ENCODE data around the gene SHISA9. TPM values are rescaled to one million over a fixed set of nuclear protein-coding genes. Genes with fewer than 3 reads are reported as not detected.

Gene SHISA9
- total RNA-seq, 2 experiments from 2014 or later = not detected

DNA sequence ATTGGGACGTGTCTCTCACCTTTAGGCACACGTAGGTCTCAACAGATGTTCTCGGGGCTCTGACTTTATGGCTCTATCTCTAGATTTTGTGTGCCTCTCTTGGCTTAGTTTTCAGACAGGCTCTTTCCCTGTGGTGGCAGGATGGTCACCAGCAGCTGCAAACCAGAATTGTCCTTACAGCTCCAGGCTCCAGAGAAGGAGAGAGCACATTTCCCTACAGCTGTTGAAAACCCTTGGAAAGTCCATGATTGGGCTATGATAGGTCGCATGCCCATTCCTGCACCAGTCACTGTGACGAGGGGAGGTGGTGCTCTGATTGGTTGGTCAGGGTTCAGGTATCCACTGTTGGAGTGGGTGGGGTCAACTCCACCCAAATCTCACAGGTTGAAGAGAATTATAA is 41.5 kb downstream of the SHISA9 start:
- H3K36me3 ChIP-seq (ENCODE audit: insufficient read depth, low read length) = no peaks in the 10 kb centered on the region
- BruUV-seq (replicated peaks) = no TSS peak
- H2AFZ ChIP-seq (ENCODE audit: low read length) = no peak overlapping the region
- H3K4me2 ChIP-seq (ENCODE audit: low read length) = no peak overlapping the region
- no peaks in the 10 kb centered on the region for H3K9me2 ChIP-seq (ENCODE audit: insufficient read depth, low read length)
- H3K9me3 ChIP-seq (ENCODE audit: low read length) = no peaks in the 10 kb centered on the region
- H3K4me1 ChIP-seq (ENCODE audit: insufficient read depth, low read length, poor library complexity, severe bottlenecking) = no peaks in the 10 kb centered on the region
- ChIA-PET CTCF (ENCODE audit: unreplicated experiment) (no interaction called here), POLR2A (no interaction called here)
- H3K79me2 ChIP-seq (ENCODE audit: insufficient read depth, low read depth, low read length) = no peaks in the 10 kb centered on the region
- H3K27ac ChIP-seq (ENCODE audit: low read depth, low read length, poor library complexity, severe bottlenecking) = no peak overlapping the region
- no peak for TF ChIP-seq EZH2phosphoT487 (IDR thresholded peaks at IDR 0.05; ENCODE audit: borderline replicate concordance, low read depth, low read length)
- TF ChIP-seq, protein P1, sequence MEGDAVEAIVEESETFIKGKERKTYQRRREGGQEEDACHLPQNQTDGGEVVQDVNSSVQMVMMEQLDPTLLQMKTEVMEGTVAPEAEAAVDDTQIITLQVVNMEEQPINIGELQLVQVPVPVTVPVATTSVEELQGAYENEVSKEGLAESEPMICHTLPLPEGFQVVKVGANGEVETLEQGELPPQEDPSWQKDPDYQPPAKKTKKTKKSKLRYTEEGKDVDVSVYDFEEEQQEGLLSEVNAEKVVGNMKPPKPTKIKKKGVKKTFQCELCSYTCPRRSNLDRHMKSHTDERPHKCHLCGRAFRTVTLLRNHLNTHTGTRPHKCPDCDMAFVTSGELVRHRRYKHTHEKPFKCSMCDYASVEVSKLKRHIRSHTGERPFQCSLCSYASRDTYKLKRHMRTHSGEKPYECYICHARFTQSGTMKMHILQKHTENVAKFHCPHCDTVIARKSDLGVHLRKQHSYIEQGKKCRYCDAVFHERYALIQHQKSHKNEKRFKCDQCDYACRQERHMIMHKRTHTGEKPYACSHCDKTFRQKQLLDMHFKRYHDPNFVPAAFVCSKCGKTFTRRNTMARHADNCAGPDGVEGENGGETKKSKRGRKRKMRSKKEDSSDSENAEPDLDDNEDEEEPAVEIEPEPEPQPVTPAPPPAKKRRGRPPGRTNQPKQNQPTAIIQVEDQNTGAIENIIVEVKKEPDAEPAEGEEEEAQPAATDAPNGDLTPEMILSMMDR (conservative IDR thresholded peaks at IDR 0.05; ENCODE audit: low read length) = no peak
- intact Hi-C loops (cut with micrococcal nuclease; ENCODE audit: unreplicated experiment) = no loop called here
- no peak overlapping the region for H3K4me3 ChIP-seq (ENCODE audit: low read depth, low read length, poor library complexity, severe bottlenecking)
- DNase-seq (ENCODE audit: low spot score) = no peak
- no peaks in the 10 kb centered on the region for H4K20me1 ChIP-seq (ENCODE audit: insufficient read depth, low read length)

DNA sequence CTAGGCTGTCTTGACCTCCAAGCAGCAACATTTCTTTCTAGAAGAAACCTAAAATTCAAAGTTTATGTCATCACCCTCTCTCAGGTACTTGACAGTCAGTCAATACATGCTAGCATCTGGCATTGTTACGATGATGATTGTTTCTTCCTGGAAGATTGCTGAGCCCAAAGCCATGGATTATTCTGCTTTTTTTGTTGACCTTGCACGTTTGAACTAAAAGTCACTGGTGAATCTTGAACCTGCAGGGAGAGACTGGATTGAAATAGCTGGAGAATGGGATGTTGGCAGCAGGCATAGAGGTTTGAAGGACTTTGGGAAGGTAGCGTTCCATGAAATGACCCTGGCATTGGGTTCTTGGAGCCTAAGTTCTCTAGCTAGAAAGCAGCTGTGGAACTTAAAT is 42.9 kb downstream of the SHISA9 start:
- no peaks in the 10 kb centered on the region for H3K4me1 ChIP-seq (ENCODE audit: insufficient read depth, low read length, poor library complexity, severe bottlenecking)
- BruUV-seq (replicated peaks) = no TSS peak
- TF ChIP-seq, protein P1 (conservative IDR thresholded peaks at IDR 0.05; ENCODE audit: low read length) = no peak
- TF ChIP-seq EZH2phosphoT487 (IDR thresholded peaks at IDR 0.05; ENCODE audit: borderline replicate concordance, low read depth, low read length) = no peak
- no peaks in the 10 kb centered on the region for H3K79me2 ChIP-seq (ENCODE audit: insufficient read depth, low read depth, low read length)
- ChIA-PET POLR2A (interaction anchor here (0.5 kb wide), 1 partner anchor 369 kb away, joined by 4 read pairs; no protein-coding TSS in a partner anchor), CTCF (ENCODE audit: unreplicated experiment) (no interaction called here)
- no peaks in the 10 kb centered on the region for H3K36me3 ChIP-seq (ENCODE audit: insufficient read depth, low read length)
- H2AFZ ChIP-seq (ENCODE audit: low read length) = no peak overlapping the region
- no peak overlapping the region for H3K27ac ChIP-seq (ENCODE audit: low read depth, low read length, poor library complexity, severe bottlenecking)
- no peaks in the 10 kb centered on the region for H4K20me1 ChIP-seq (ENCODE audit: insufficient read depth, low read length)
- H3K4me2 ChIP-seq (ENCODE audit: low read length) = no peak overlapping the region
- no peaks in the 10 kb centered on the region for H3K9me3 ChIP-seq (ENCODE audit: low read length)
- H3K4me3 ChIP-seq (ENCODE audit: low read depth, low read length, poor library complexity, severe bottlenecking) = no peak overlapping the region
- no peaks in the 10 kb centered on the region for H3K9me2 ChIP-seq (ENCODE audit: insufficient read depth, low read length)
- no peak for DNase-seq (ENCODE audit: low spot score)
- intact Hi-C loops (cut with micrococcal nuclease; ENCODE audit: unreplicated experiment) = no loop called here

DNA sequence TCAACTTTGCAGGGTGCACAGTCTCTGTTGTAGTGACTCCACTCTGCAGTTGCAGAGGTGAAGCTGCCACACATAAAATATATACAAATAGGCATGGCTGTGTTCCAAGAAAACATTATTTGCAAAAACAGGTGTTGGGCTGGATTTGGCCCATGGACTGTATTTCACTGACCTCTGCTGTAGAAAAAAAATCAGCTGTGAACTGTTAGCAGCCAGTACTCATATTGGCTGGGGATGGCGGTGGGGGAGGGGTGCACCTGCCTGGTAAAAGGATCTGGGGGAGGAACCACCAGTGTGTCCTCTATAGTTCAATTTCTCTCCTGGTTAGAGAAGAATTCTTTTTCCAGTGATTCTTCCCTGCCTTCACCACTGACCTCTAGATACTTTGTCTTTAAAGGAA is 50.0 kb downstream of the SHISA9 start:
- BruUV-seq (replicated peaks) = no TSS peak
- no peak overlapping the region for H3K27ac ChIP-seq (ENCODE audit: low read depth, low read length, poor library complexity, severe bottlenecking)
- DNase-seq (ENCODE audit: low spot score) = peak; percentile 5
- ChIA-PET POLR2A (interaction anchor here (0.7 kb wide), 1 partner anchor 22 kb away, joined by 4 read pairs; no protein-coding TSS in a partner anchor), CTCF (ENCODE audit: unreplicated experiment) (no interaction called here)
- no peak overlapping the region for H3K4me3 ChIP-seq (ENCODE audit: low read depth, low read length, poor library complexity, severe bottlenecking)
- intact Hi-C loops (cut with micrococcal nuclease; ENCODE audit: unreplicated experiment) = no loop called here
- TF ChIP-seq, protein P1 (conservative IDR thresholded peaks at IDR 0.05; ENCODE audit: low read length) = no peak
- no peak for TF ChIP-seq EZH2phosphoT487 (IDR thresholded peaks at IDR 0.05; ENCODE audit: borderline replicate concordance, low read depth, low read length)
- no peaks in the 10 kb centered on the region for H3K4me1 ChIP-seq (ENCODE audit: insufficient read depth, low read length, poor library complexity, severe bottlenecking)
- no peaks in the 10 kb centered on the region for H3K79me2 ChIP-seq (ENCODE audit: insufficient read depth, low read depth, low read length)
- no peaks in the 10 kb centered on the region for H4K20me1 ChIP-seq (ENCODE audit: insufficient read depth, low read length)
- H3K4me2 ChIP-seq (ENCODE audit: low read length) = no peak overlapping the region
- H3K36me3 ChIP-seq (ENCODE audit: insufficient read depth, low read length) = no peaks in the 10 kb centered on the region
- no peak overlapping the region for H2AFZ ChIP-seq (ENCODE audit: low read length)
- no peaks in the 10 kb centered on the region for H3K9me2 ChIP-seq (ENCODE audit: insufficient read depth, low read length)
- H3K9me3 ChIP-seq (ENCODE audit: low read length) = no peaks in the 10 kb centered on the region
